Astrocyte (in vitro differentiated cells and primary cell): ENCODE data around the gene DOCK7. TPM values are rescaled to one million over a fixed set of nuclear protein-coding genes. Genes with fewer than 3 reads are reported as not detected.

Source experiments
- DNase-seq: peaks from one replicate; pipeline ENCODE4 v3.0.0-alpha.2; 2010; ENCODE audit warnings: low read depth
- FAIRE-seq: peaks from 2 replicates; lab custom pipeline; 2011; peaks lifted over from hg19 to GRCh38; lab: Jason Lieb, UNC
- H2AFZ ChIP-seq: 2 replicates; pipeline ENCODE4 v1.6.0; 2012; ENCODE audit warnings: low read depth, low read length, inconsistent platforms
- H3K27ac ChIP-seq: 2 replicates; pipeline ENCODE4 v1.5.1; 2011; ENCODE audit warnings: low read depth, low read length, inconsistent platforms
- H3K27me3 ChIP-seq: 2 replicates; pipeline ENCODE4 v1.6.0; 2011; ENCODE audit warnings: low read length, inconsistent platforms; ENCODE audit not compliant: insufficient read depth
- H3K36me3 ChIP-seq: 2 replicates; pipeline ENCODE4 v1.5.1; 2011; ENCODE audit warnings: low read length, inconsistent platforms; ENCODE audit not compliant: insufficient read depth
- H3K4me1 ChIP-seq: 2 replicates; pipeline ENCODE4 v1.5.1; 2011; ENCODE audit warnings: low read length, inconsistent platforms; ENCODE audit not compliant: insufficient read depth
- H3K4me2 ChIP-seq: 2 replicates; pipeline ENCODE4 v1.6.0; 2012; ENCODE audit warnings: low read length, inconsistent platforms
- H3K4me3 ChIP-seq: 2 replicates; pipeline ENCODE4 v1.5.1; 2011; ENCODE audit warnings: low read depth, mild to moderate bottlenecking, low read length, inconsistent platforms; ENCODE audit not compliant: insufficient read depth
- H3K79me2 ChIP-seq: 2 replicates; pipeline ENCODE4 v1.6.0; 2012; ENCODE audit warnings: mild to moderate bottlenecking, low read length, inconsistent platforms; ENCODE audit not compliant: insufficient read depth
- H3K9ac ChIP-seq: 2 replicates; pipeline ENCODE4 v1.6.0; 2012; ENCODE audit warnings: mild to moderate bottlenecking, low read length, inconsistent platforms
- H3K9me3 ChIP-seq: 2 replicates; pipeline ENCODE4 v1.5.1; 2012; ENCODE audit warnings: low read depth, mild to moderate bottlenecking, low read length, inconsistent platforms; ENCODE audit not compliant: insufficient read depth
- H4K20me1 ChIP-seq: 2 replicates; pipeline ENCODE4 v1.6.0; 2012; ENCODE audit warnings: low read length, inconsistent platforms; ENCODE audit not compliant: insufficient read depth
- H3K27ac Mint-ChIP-seq: one replicate; pipeline ENCODE4 v1.8.0; 2021; ENCODE audit warnings: mild to moderate bottlenecking, mixed read lengths; ENCODE audit not compliant: unreplicated experiment
- H3K27me3 Mint-ChIP-seq: one replicate; pipeline ENCODE4 v1.8.0; 2021; ENCODE audit warnings: low read depth, mixed read lengths; ENCODE audit not compliant: unreplicated experiment
- H3K36me3 Mint-ChIP-seq: one replicate; pipeline ENCODE4 v1.8.0; 2021; ENCODE audit warnings: low read depth, mixed read lengths; ENCODE audit not compliant: unreplicated experiment
- H3K4me1 Mint-ChIP-seq: one replicate; pipeline ENCODE4 v1.8.0; 2021; ENCODE audit warnings: low read depth, mixed read lengths; ENCODE audit not compliant: unreplicated experiment
- H3K4me3 Mint-ChIP-seq: one replicate; pipeline ENCODE4 v1.8.0; 2021; ENCODE audit warnings: mild to moderate bottlenecking, moderate library complexity, mixed read lengths; ENCODE audit not compliant: unreplicated experiment
- H3K9me3 Mint-ChIP-seq: one replicate; pipeline ENCODE4 v1.8.0; 2021; ENCODE audit warnings: mild to moderate bottlenecking, mixed read lengths; ENCODE audit not compliant: unreplicated experiment
- EZH2 ChIP-seq: IDR thresholded peaks from 2 replicates; pipeline ENCODE4 v1.6.1; 2012; ENCODE audit warnings: mild to moderate bottlenecking, low read length, inconsistent platforms; ENCODE audit not compliant: insufficient read depth
- total RNA-seq: library from RNA; stranded (reverse); gene quantifications from 2 replicates; pipeline ENCODE4 v1.2.1, GENCODE V29; 2021
- TF ChIP-seq, protein P1 (sequence below): IDR thresholded peaks from 2 replicates; pipeline ENCODE4 v1.5.1; 2011; ENCODE audit warnings: low read depth, mild to moderate bottlenecking, inconsistent platforms, low read length, moderate library complexity; ENCODE audit not compliant: insufficient read depth

Gene DOCK7
- total RNA-seq, 1 donor from 2014 or later = 68.7 TPM

DNA sequence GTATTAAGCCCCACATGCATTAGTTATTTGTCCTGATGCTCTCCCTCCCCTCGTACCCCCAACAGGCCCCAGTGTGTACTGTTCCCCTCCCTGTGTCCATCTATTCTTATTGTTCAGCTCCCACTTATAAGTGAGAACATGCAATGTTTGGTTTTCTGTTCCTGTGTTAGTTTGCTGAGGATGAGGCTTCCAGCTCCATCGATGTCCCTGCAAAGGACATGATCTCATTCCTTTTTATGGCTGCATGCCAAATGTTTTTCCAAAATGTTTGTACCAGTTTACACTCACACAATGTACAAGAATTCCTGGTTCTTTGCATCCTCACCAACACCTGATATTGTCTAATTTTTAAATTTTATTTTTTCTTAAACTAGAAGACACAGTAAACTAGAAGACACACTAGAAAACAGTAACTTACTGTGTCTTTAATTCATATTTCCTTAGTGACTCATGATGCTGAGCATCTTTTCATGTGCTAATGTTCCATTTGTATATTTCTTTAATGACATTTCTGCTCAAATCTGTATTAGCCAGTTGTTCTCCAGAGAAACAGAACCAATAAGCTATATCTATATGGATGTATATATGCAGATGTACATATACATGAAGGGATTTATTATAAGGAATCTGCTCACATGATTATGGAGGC, 270.7 kb downstream of the DOCK7 start:
- peaks cover 8% of the 10 kb centered on the region for H3K4me1 Mint-ChIP-seq
- no peak overlapping the region for H3K4me3 ChIP-seq
- H4K20me1 ChIP-seq = no peaks in the 10 kb centered on the region
- H3K79me2 ChIP-seq = no peaks in the 10 kb centered on the region
- H3K36me3 ChIP-seq = no peaks in the 10 kb centered on the region
- H3K27me3 Mint-ChIP-seq = no peaks in the 10 kb centered on the region
- H3K4me3 Mint-ChIP-seq = no peak overlapping the region
- H3K27me3 ChIP-seq = no peaks in the 10 kb centered on the region
- H3K4me1 ChIP-seq = no peaks in the 10 kb centered on the region
- H3K9me3 ChIP-seq = no peaks in the 10 kb centered on the region
- DNase-seq = peak; percentile 21
- no peaks in the 10 kb centered on the region for H3K36me3 Mint-ChIP-seq
- no peak overlapping the region for H2AFZ ChIP-seq
- no peak for FAIRE-seq
- no peak overlapping the region for H3K9ac ChIP-seq
- no peak overlapping the region for H3K27ac Mint-ChIP-seq
- TF ChIP-seq, protein P1, sequence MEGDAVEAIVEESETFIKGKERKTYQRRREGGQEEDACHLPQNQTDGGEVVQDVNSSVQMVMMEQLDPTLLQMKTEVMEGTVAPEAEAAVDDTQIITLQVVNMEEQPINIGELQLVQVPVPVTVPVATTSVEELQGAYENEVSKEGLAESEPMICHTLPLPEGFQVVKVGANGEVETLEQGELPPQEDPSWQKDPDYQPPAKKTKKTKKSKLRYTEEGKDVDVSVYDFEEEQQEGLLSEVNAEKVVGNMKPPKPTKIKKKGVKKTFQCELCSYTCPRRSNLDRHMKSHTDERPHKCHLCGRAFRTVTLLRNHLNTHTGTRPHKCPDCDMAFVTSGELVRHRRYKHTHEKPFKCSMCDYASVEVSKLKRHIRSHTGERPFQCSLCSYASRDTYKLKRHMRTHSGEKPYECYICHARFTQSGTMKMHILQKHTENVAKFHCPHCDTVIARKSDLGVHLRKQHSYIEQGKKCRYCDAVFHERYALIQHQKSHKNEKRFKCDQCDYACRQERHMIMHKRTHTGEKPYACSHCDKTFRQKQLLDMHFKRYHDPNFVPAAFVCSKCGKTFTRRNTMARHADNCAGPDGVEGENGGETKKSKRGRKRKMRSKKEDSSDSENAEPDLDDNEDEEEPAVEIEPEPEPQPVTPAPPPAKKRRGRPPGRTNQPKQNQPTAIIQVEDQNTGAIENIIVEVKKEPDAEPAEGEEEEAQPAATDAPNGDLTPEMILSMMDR = no peak
- TF ChIP-seq EZH2 = no peak
- H3K4me2 ChIP-seq = no peak overlapping the region
- H3K9me3 Mint-ChIP-seq = no peaks in the 10 kb centered on the region
- no peak overlapping the region for H3K27ac ChIP-seq

DNA sequence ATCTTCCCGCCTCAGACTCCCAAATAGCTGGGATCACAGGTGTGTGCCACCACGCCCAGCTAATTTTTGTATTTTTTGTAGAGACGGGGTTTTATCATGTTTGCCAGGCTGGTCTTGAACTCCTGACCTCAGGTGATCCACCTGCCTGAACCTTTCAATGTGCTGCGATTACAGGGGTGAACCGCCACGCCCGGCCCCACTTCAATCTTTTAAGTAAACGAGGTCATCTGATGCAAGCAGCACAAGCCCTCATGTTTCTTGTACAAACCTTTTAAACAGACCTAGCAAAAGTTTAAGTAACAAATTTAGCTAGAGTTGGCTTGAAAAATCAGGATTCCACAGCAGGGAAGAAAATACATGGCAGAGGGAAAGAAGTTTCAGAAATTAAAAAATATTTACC, 272.5 kb downstream of the DOCK7 start:
- H3K36me3 Mint-ChIP-seq = no peaks in the 10 kb centered on the region
- TF ChIP-seq, protein P1 = no peak
- no peak for TF ChIP-seq EZH2
- H3K27ac Mint-ChIP-seq = no peak overlapping the region

GRCh38 chr1:62407398-62408009, 280.7 kb downstream of the DOCK7 start:
- no peaks in the 10 kb centered on the region for H3K27me3 ChIP-seq

More for the DNA sequence above, 272.5 kb downstream of the DOCK7 start:
- no peak overlapping the region for H3K4me3 Mint-ChIP-seq
- Histone ChIP-seq H3K9ac (no peak overlapping the region), H3K27me3 (no peaks in the 10 kb centered on the region), H3K36me3 (no peaks in the 10 kb centered on the region), H3K4me2 (no peak overlapping the region), H3K27ac (no peak overlapping the region), H3K9me3 (no peaks in the 10 kb centered on the region), H2AFZ (no peak overlapping the region), H3K4me1 (no peaks in the 10 kb centered on the region), H3K79me2 (no peaks in the 10 kb centered on the region), H3K4me3 (no peak overlapping the region), H4K20me1 (no peaks in the 10 kb centered on the region)
- H3K9me3 Mint-ChIP-seq = no peaks in the 10 kb centered on the region
- FAIRE-seq = no peak
- no peaks in the 10 kb centered on the region for H3K27me3 Mint-ChIP-seq
- no peak for DNase-seq
- H3K4me1 Mint-ChIP-seq = peaks cover 8% of the 10 kb centered on the region

More at GRCh38 chr1:62407398-62408009, 280.7 kb downstream of the DOCK7 start:
- Mint-ChIP-seq H3K27ac (no peak overlapping the region), H3K4me3 (no peak overlapping the region), H3K4me1 (no peaks in the 10 kb centered on the region), H3K27me3 (peaks cover 5% of the 10 kb centered on the region), H3K36me3 (no peaks in the 10 kb centered on the region), H3K9me3 (no peaks in the 10 kb centered on the region)
- no peaks in the 10 kb centered on the region for H3K79me2 ChIP-seq
- no peaks in the 10 kb centered on the region for H3K9me3 ChIP-seq
- no peaks in the 10 kb centered on the region for H3K4me1 ChIP-seq
- no peaks in the 10 kb centered on the region for H4K20me1 ChIP-seq
- no peak overlapping the region for H3K4me2 ChIP-seq
- TF ChIP-seq EZH2 = no peak
- TF ChIP-seq, protein P1 = peak; percentile 85
- no peak overlapping the region for H3K4me3 ChIP-seq
- DNase-seq = peak; percentile 19
- no peaks in the 10 kb centered on the region for H3K36me3 ChIP-seq
- H2AFZ ChIP-seq = no peak overlapping the region
- H3K27ac ChIP-seq = no peak overlapping the region
- H3K9ac ChIP-seq = no peak overlapping the region
- no peak for FAIRE-seq
